Natural killer cell (primary cell): ENCODE data around the gene RARA. TPM values are rescaled to one million over a fixed set of nuclear protein-coding genes. Genes with fewer than 3 reads are reported as not detected.
A peak's percentile ranks its signal among the peaks of the same experiment; 100 is the strongest.

Source experiments
- ATAC-seq, 3 donors: fragments of 150-1000 bp in 2 of 3; fragments of 200-7000 bp in 1 of 3; cut with Tn5 transposase; 1 replicate in 1 of 3; 2 replicates in 2 of 3; pipeline ENCODE4 v1.10.0; 2021; ENCODE audit warnings: mild to moderate bottlenecking in 2 of 3, moderate library complexity in 2 of 3
- DNase-seq, 2 donors: peaks; one replicate each; pipeline versions ENCODE4 v3.0.0 to v3.0.0-alpha.2; 2013 to 2021; ENCODE audit warnings: mixed read lengths in 1 of 2
- H3K27ac ChIP-seq: one replicate; pipeline ENCODE4 v1.5.1; 2013; ENCODE audit warnings: mild to moderate bottlenecking, low read length
- H3K27me3 ChIP-seq: one replicate; pipeline ENCODE4 v1.6.1; 2013; ENCODE audit warnings: low read length; ENCODE audit not compliant: control insufficient read depth, insufficient read depth
- H3K36me3 ChIP-seq: one replicate; pipeline ENCODE4 v1.6.1; 2013; ENCODE audit warnings: low read length; ENCODE audit not compliant: control insufficient read depth, insufficient read depth
- H3K4me1 ChIP-seq: one replicate; pipeline ENCODE4 v1.6.1; 2013; ENCODE audit warnings: low read length; ENCODE audit not compliant: control insufficient read depth, insufficient read depth
- H3K4me3 ChIP-seq: one replicate; pipeline ENCODE4 v1.5.1; 2013; ENCODE audit warnings: low read length
- H3K9me3 ChIP-seq: one replicate; pipeline ENCODE4 v1.6.1; 2013; ENCODE audit warnings: low read length; ENCODE audit not compliant: control insufficient read depth, insufficient read depth
- H3K27ac Mint-ChIP-seq, 2 donors: one replicate each; pipeline ENCODE4 v1.8.0; 2022; ENCODE audit warnings: mild to moderate bottlenecking in 2 of 2, mixed read lengths in 2 of 2, moderate library complexity in 1 of 2
- H3K27me3 Mint-ChIP-seq, 2 donors: one replicate each; pipeline ENCODE4 v1.8.0; 2022; ENCODE audit warnings: low read depth in 2 of 2, mixed read lengths in 2 of 2
- H3K36me3 Mint-ChIP-seq: one replicate; pipeline ENCODE4 v1.8.0; 2022; ENCODE audit warnings: mixed read lengths
- H3K4me1 Mint-ChIP-seq, 2 donors: one replicate each; pipeline ENCODE4 v1.8.0; 2022; ENCODE audit warnings: mixed read lengths in 2 of 2
- H3K4me3 Mint-ChIP-seq: one replicate; pipeline ENCODE4 v1.8.0; 2022; ENCODE audit warnings: mild to moderate bottlenecking, moderate library complexity, mixed read lengths
- H3K9me3 Mint-ChIP-seq, 2 donors: one replicate each; pipeline ENCODE4 v1.8.0; 2022; ENCODE audit warnings: mixed read lengths in 2 of 2
- WGBS: methylation state at CpG from one replicate; pipeline ENCODE4 v1.1.7; 2013; ENCODE audit warnings: missing lambda C conversion rate; ENCODE audit not compliant: insufficient coverage; 5-methylcytosine and 5-hydroxymethylcytosine counted together
- intact Hi-C: fragments of 100-400 bp; cut with micrococcal nuclease; formaldehyde crosslinking; loops from one replicate; pipeline ENCODE4 v1.14.2; 2022
- total RNA-seq, 4 donors: library from RNA; stranded (reverse); fragments of 120-200 nt in 1 of 4; gene quantifications; one replicate each; pipeline versions ENCODE4 v1.2.3 to v1.2.4, GENCODE V29; 2013 to 2022
- TF ChIP-seq, protein P1 (sequence below): fragments of 200-600 bp; IDR thresholded peaks from one replicate; pipeline ENCODE4 v1.8.0; 2022; ENCODE audit warnings: antibody characterized with exemption

The RARA gene
- total RNA-seq, 3 donors from 2014 or later (not counting 1 experiment from before 2014, with no cell fraction given) = 75.9 to 94.6 (median 79.1) TPM

DNA sequence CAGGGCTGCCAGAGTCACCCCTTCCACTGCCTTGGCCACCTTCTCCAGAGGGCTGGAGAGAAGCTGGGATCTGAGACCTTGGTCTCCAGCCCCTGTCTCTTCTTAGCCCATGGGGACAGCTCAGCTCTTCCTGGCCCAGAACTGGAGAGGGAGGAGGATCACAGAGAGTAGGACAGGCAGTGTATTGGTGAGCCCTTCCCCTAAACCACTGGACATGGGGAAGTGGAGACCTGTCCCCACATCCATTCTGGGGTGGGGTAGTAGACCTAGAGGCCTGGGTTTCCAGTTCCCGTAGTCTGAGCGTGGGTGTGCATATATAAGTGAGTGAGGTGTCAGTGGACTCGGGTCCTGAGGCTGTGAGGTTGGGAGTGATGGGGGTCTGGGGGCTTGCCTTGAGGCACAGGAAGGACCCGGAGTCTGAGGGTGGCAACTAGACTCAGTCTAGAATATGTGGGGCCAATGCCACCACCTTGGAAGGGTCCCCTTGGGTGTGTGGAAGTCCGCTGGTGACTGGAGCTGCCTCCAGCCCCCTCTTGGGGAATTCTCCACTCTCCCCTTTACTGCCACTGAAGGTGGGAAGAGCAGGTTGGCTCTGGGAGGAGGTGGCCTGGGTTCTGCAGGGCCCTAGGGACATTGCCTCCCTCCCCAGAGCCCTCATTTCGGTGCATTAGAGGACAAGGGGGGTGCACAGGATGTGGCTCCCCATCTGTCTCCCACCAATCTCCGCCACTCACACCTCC, 35.6 kb downstream of the RARA start:
- no peaks in the 10 kb centered on the region for H3K36me3 Mint-ChIP-seq
- peaks cover 69 to 93% of the 10 kb centered on the region in 2 donors for H3K4me1 Mint-ChIP-seq
- 51% methylated on average over 5 of the region's 7 CpGs for WGBS
- Histone ChIP-seq H3K4me3 (peak overlapping the region; percentile 42), H3K36me3 (peaks cover 19% of the 10 kb centered on the region), H3K9me3 (no peaks in the 10 kb centered on the region), H3K27me3 (no peaks in the 10 kb centered on the region), H3K27ac (peak overlapping the region; percentile 79), H3K4me1 (peaks cover 93% of the 10 kb centered on the region)
- no peaks in the 10 kb centered on the region for H3K27me3 Mint-ChIP-seq
- TF ChIP-seq, protein P1, sequence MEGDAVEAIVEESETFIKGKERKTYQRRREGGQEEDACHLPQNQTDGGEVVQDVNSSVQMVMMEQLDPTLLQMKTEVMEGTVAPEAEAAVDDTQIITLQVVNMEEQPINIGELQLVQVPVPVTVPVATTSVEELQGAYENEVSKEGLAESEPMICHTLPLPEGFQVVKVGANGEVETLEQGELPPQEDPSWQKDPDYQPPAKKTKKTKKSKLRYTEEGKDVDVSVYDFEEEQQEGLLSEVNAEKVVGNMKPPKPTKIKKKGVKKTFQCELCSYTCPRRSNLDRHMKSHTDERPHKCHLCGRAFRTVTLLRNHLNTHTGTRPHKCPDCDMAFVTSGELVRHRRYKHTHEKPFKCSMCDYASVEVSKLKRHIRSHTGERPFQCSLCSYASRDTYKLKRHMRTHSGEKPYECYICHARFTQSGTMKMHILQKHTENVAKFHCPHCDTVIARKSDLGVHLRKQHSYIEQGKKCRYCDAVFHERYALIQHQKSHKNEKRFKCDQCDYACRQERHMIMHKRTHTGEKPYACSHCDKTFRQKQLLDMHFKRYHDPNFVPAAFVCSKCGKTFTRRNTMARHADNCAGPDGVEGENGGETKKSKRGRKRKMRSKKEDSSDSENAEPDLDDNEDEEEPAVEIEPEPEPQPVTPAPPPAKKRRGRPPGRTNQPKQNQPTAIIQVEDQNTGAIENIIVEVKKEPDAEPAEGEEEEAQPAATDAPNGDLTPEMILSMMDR = no peak
- H3K9me3 Mint-ChIP-seq = no peaks in the 10 kb centered on the region
- DNase-seq (peak in 1 of 2 donors; percentile 66), ATAC-seq (peak; percentile 10 to 29 (median 15))
- intact Hi-C loops = no loop called here
- peak overlapping the region; percentile 83 for H3K4me3 Mint-ChIP-seq
- peak overlapping the region; percentile 89 to 97 for H3K27ac Mint-ChIP-seq

GRCh38 chr17:40345161-40345993, 36.4 kb downstream of the RARA start:
- no peaks in the 10 kb centered on the region for H3K27me3 Mint-ChIP-seq
- Histone ChIP-seq H3K36me3 (peaks cover 22% of the 10 kb centered on the region), H3K27ac (peak overlapping the region; percentile 79), H3K4me3 (peak overlapping the region; percentile 42), H3K27me3 (no peaks in the 10 kb centered on the region), H3K4me1 (peaks cover 99% of the 10 kb centered on the region), H3K9me3 (no peaks in the 10 kb centered on the region)
- WGBS = 9% methylated on average over 39 of the region's 45 CpGs
- ATAC-seq (peak in 1 of 3 donors; percentile 5), DNase-seq (peak; percentile 59 to 63)
- H3K4me3 Mint-ChIP-seq = peak overlapping the region; percentile 83
- TF ChIP-seq, protein P1 = no peak
- peaks cover 67 to 92% of the 10 kb centered on the region in 2 donors for H3K4me1 Mint-ChIP-seq
- intact Hi-C loops = no loop called here
- H3K27ac Mint-ChIP-seq = peak overlapping the region; percentile 89 to 97
- no peaks in the 10 kb centered on the region for H3K36me3 Mint-ChIP-seq
- no peaks in the 10 kb centered on the region for H3K9me3 Mint-ChIP-seq

GRCh38 chr17:40345994-40346764, 37.2 kb downstream of the RARA start:
- H3K27me3 ChIP-seq = no peaks in the 10 kb centered on the region

More at GRCh38 chr17:40345994-40346764, 37.2 kb downstream of the RARA start:
- Histone ChIP-seq H3K4me3 (no peak overlapping the region), H3K9me3 (no peaks in the 10 kb centered on the region), H3K4me1 (peaks cover 95% of the 10 kb centered on the region), H3K27ac (peak overlapping the region; percentile 79), H3K36me3 (peaks cover 26% of the 10 kb centered on the region)
- Mint-ChIP-seq H3K27me3 (no peaks in the 10 kb centered on the region), H3K9me3 (no peaks in the 10 kb centered on the region), H3K4me1 (peaks cover 59 to 85% of the 10 kb centered on the region in 2 donors), H3K36me3 (no peaks in the 10 kb centered on the region), H3K4me3 (peak overlapping the region; percentile 78), H3K27ac (peak overlapping the region; percentile 89 to 97)
- no peak for DNase-seq
- no peak for ATAC-seq
- WGBS = 78% methylated on average over 7 of the region's 11 CpGs
- intact Hi-C loops = no loop called here
- TF ChIP-seq, protein P1 = no peak
